ENCODE measurements around the gene PDSS2. TPM values are rescaled to one million over a fixed set of nuclear protein-coding genes. Genes with fewer than 3 reads are reported as not detected.
"Not testable (repeated sequence)": the region's sequence is repeated elsewhere in the genome, so short reads cannot be mapped to it uniquely, and the experiment has no call there.

The PDSS2 gene
- polyA plus RNA-seq, 2 donors: 3.6 to 7.3 TPM

GRCh38 chr6:107118540-107118939, 340.8 kb downstream of the PDSS2 start:
- H3K27me3 ChIP-seq (ENCODE audit: control insufficient read depth in 1 of 2, insufficient read depth in 2 of 2, low read length in 2 of 2); H3K27ac ChIP-seq (ENCODE audit: low read depth in 2 of 2, low read length in 1 of 2); H3K4me1 ChIP-seq (ENCODE audit: control insufficient read depth in 2 of 2, insufficient read depth in 2 of 2, low read length in 1 of 2); H3K9me3 ChIP-seq (ENCODE audit: control insufficient read depth in 2 of 2, insufficient read depth in 1 of 2, low read depth in 1 of 2, low read length in 1 of 2); H3K4me3 ChIP-seq (ENCODE audit: low read depth in 1 of 2, low read length in 2 of 2); H3K36me3 ChIP-seq (ENCODE audit: control insufficient read depth in 2 of 2, insufficient read depth in 2 of 2, low read length in 1 of 2): not testable (repeated sequence)
- 90 to 93% methylated on average over 9 of the region's 9 CpGs for WGBS, 2 donors

- Histone ChIP-seq H3K36me3 (ENCODE audit: control insufficient read depth in 2 of 2, insufficient read depth in 2 of 2, low read length in 1 of 2) (no peaks in the 10 kb centered on the region), H3K4me3 (ENCODE audit: low read depth in 1 of 2, low read length in 2 of 2) (no peak overlapping the region), H3K4me1 (ENCODE audit: control insufficient read depth in 2 of 2, insufficient read depth in 2 of 2, low read length in 1 of 2) (no peaks in the 10 kb centered on the region), H3K27me3 (ENCODE audit: control insufficient read depth in 1 of 2, insufficient read depth in 2 of 2, low read length in 2 of 2) (no peaks in the 10 kb centered on the region), H3K9me3 (ENCODE audit: control insufficient read depth in 2 of 2, insufficient read depth in 1 of 2, low read depth in 1 of 2, low read length in 1 of 2) (no peaks in the 10 kb centered on the region), H3K27ac (ENCODE audit: low read depth in 2 of 2, low read length in 1 of 2) (no peak overlapping the region)
- 36 to 41% methylated on average over 7 of the region's 7 CpGs for WGBS, 2 donors
These were observed 342.4 kb downstream of the PDSS2 start for GRCh38 chr6:107116931-107117330.

GRCh38 chr6:107116328-107116892, 343.0 kb downstream of the PDSS2 start:
- no peaks in the 10 kb centered on the region for H3K36me3 ChIP-seq (ENCODE audit: control insufficient read depth in 2 of 2, insufficient read depth in 2 of 2, low read length in 1 of 2)
- H3K27me3 ChIP-seq (ENCODE audit: control insufficient read depth in 1 of 2, insufficient read depth in 2 of 2, low read length in 2 of 2): no peaks in the 10 kb centered on the region
- no peaks in the 10 kb centered on the region for H3K9me3 ChIP-seq (ENCODE audit: control insufficient read depth in 2 of 2, insufficient read depth in 1 of 2, low read depth in 1 of 2, low read length in 1 of 2)
- H3K4me3 ChIP-seq (ENCODE audit: low read depth in 1 of 2, low read length in 2 of 2): peak overlapping the region in 1 of 2 donors; percentile 80
- no peak overlapping the region for H3K27ac ChIP-seq (ENCODE audit: low read depth in 2 of 2, low read length in 1 of 2)
- 2% methylated on average over 15 of the region's 15 CpGs for WGBS, 2 donors
- H3K4me1 ChIP-seq (ENCODE audit: control insufficient read depth in 2 of 2, insufficient read depth in 2 of 2, low read length in 1 of 2): no peaks in the 10 kb centered on the region

- H3K27ac ChIP-seq (ENCODE audit: low read depth in 2 of 2, low read length in 1 of 2): no peak overlapping the region
- WGBS, 2 donors: 0 to 1% methylated on average over 39 to 45 of the region's 45 CpGs
These were observed 343.6 kb downstream of the PDSS2 start for GRCh38 chr6:107115695-107116327.

GRCh38 chr6:107114926-107115694, 344.3 kb downstream of the PDSS2 start, which contains the start of gene BEND3:
Gene BEND3, minus strand, starts transcription at chr6:107115515. Its CDS starts 16,230 bp downstream, at chr6:107099285.
- Histone ChIP-seq H3K4me3 (ENCODE audit: low read depth in 1 of 2, low read length in 2 of 2) (peak within 1 kb of the TSS; percentile 65 to 80), H3K9me3 (ENCODE audit: control insufficient read depth in 2 of 2, insufficient read depth in 1 of 2, low read depth in 1 of 2, low read length in 1 of 2) (no peaks in the 10 kb centered on the region), H3K27me3 (ENCODE audit: control insufficient read depth in 1 of 2, insufficient read depth in 2 of 2, low read length in 2 of 2) (no peaks in the 10 kb centered on the region), H3K4me1 (ENCODE audit: control insufficient read depth in 2 of 2, insufficient read depth in 2 of 2, low read length in 1 of 2) (no peaks in the 10 kb centered on the region), H3K36me3 (ENCODE audit: control insufficient read depth in 2 of 2, insufficient read depth in 2 of 2, low read length in 1 of 2) (no peaks in the 10 kb centered on the region), H3K27ac (ENCODE audit: low read depth in 2 of 2, low read length in 1 of 2) (peak within 1 kb of the TSS; percentile 34 to 76)
- 0% methylated on average over 25 to 109 of the region's 109 CpGs for WGBS, 2 donors

More at GRCh38 chr6:107115695-107116327, 343.6 kb downstream of the PDSS2 start:
- no peaks in the 10 kb centered on the region for H3K4me1 ChIP-seq (ENCODE audit: control insufficient read depth in 2 of 2, insufficient read depth in 2 of 2, low read length in 1 of 2)
- H3K27me3 ChIP-seq (ENCODE audit: control insufficient read depth in 1 of 2, insufficient read depth in 2 of 2, low read length in 2 of 2): no peaks in the 10 kb centered on the region
- H3K4me3 ChIP-seq (ENCODE audit: low read depth in 1 of 2, low read length in 2 of 2): peak overlapping the region; percentile 60 to 80
- H3K9me3 ChIP-seq (ENCODE audit: control insufficient read depth in 2 of 2, insufficient read depth in 1 of 2, low read depth in 1 of 2, low read length in 1 of 2): no peaks in the 10 kb centered on the region
- no peaks in the 10 kb centered on the region for H3K36me3 ChIP-seq (ENCODE audit: control insufficient read depth in 2 of 2, insufficient read depth in 2 of 2, low read length in 1 of 2)

- Histone ChIP-seq H3K27me3 (ENCODE audit: control insufficient read depth in 1 of 2, insufficient read depth in 2 of 2, low read length in 2 of 2) (no peaks in the 10 kb centered on the region), H3K27ac (ENCODE audit: low read depth in 2 of 2, low read length in 1 of 2) (peak overlapping the region; percentile 34 to 76), H3K36me3 (ENCODE audit: control insufficient read depth in 2 of 2, insufficient read depth in 2 of 2, low read length in 1 of 2) (no peaks in the 10 kb centered on the region), H3K9me3 (ENCODE audit: control insufficient read depth in 2 of 2, insufficient read depth in 1 of 2, low read depth in 1 of 2, low read length in 1 of 2) (no peaks in the 10 kb centered on the region), H3K4me1 (ENCODE audit: control insufficient read depth in 2 of 2, insufficient read depth in 2 of 2, low read length in 1 of 2) (no peaks in the 10 kb centered on the region), H3K4me3 (ENCODE audit: low read depth in 1 of 2, low read length in 2 of 2) (peak overlapping the region; percentile 65 to 80)
- 0 to 1% methylated on average over 68 to 116 of the region's 116 CpGs for WGBS, 2 donors
These were observed 345.0 kb downstream of the PDSS2 start for GRCh38 chr6:107114213-107114925.

- no peaks in the 10 kb centered on the region for H3K9me3 ChIP-seq (ENCODE audit: control insufficient read depth in 2 of 2, insufficient read depth in 1 of 2, low read depth in 1 of 2, low read length in 1 of 2)
- 74 to 81% methylated on average over 1 of the region's 1 CpG for WGBS, 2 donors
- no peaks in the 10 kb centered on the region for H3K4me1 ChIP-seq (ENCODE audit: control insufficient read depth in 2 of 2, insufficient read depth in 2 of 2, low read length in 1 of 2)
- no peak overlapping the region for H3K27ac ChIP-seq (ENCODE audit: low read depth in 2 of 2, low read length in 1 of 2)
- no peak overlapping the region for H3K4me3 ChIP-seq (ENCODE audit: low read depth in 1 of 2, low read length in 2 of 2)
- H3K27me3 ChIP-seq (ENCODE audit: control insufficient read depth in 1 of 2, insufficient read depth in 2 of 2, low read length in 2 of 2): no peaks in the 10 kb centered on the region
- H3K36me3 ChIP-seq (ENCODE audit: control insufficient read depth in 2 of 2, insufficient read depth in 2 of 2, low read length in 1 of 2): no peaks in the 10 kb centered on the region
These were observed 349.2 kb downstream of the PDSS2 start for GRCh38 chr6:107110200-107110599.

- no peak overlapping the region for H3K4me3 ChIP-seq (ENCODE audit: low read depth in 1 of 2, low read length in 2 of 2)
- no peak overlapping the region for H3K27ac ChIP-seq (ENCODE audit: low read depth in 2 of 2, low read length in 1 of 2)
- no peaks in the 10 kb centered on the region for H3K36me3 ChIP-seq (ENCODE audit: control insufficient read depth in 2 of 2, insufficient read depth in 2 of 2, low read length in 1 of 2)
- 92% methylated on average over 17 of the region's 17 CpGs for WGBS, 2 donors
- no peaks in the 10 kb centered on the region for H3K9me3 ChIP-seq (ENCODE audit: control insufficient read depth in 2 of 2, insufficient read depth in 1 of 2, low read depth in 1 of 2, low read length in 1 of 2)
- no peaks in the 10 kb centered on the region for H3K27me3 ChIP-seq (ENCODE audit: control insufficient read depth in 1 of 2, insufficient read depth in 2 of 2, low read length in 2 of 2)
- H3K4me1 ChIP-seq (ENCODE audit: control insufficient read depth in 2 of 2, insufficient read depth in 2 of 2, low read length in 1 of 2): no peaks in the 10 kb centered on the region
These were observed 351.0 kb downstream of the PDSS2 start for GRCh38 chr6:107108201-107108890.

GRCh38 chr6:107107791-107108190, 351.6 kb downstream of the PDSS2 start:
- no peaks in the 10 kb centered on the region for H3K36me3 ChIP-seq (ENCODE audit: control insufficient read depth in 2 of 2, insufficient read depth in 2 of 2, low read length in 1 of 2)
- H3K27me3 ChIP-seq (ENCODE audit: control insufficient read depth in 1 of 2, insufficient read depth in 2 of 2, low read length in 2 of 2): no peaks in the 10 kb centered on the region
- no peak overlapping the region for H3K4me3 ChIP-seq (ENCODE audit: low read depth in 1 of 2, low read length in 2 of 2)
- no peak overlapping the region for H3K27ac ChIP-seq (ENCODE audit: low read depth in 2 of 2, low read length in 1 of 2)
- no peaks in the 10 kb centered on the region for H3K9me3 ChIP-seq (ENCODE audit: control insufficient read depth in 2 of 2, insufficient read depth in 1 of 2, low read depth in 1 of 2, low read length in 1 of 2)
- no peaks in the 10 kb centered on the region for H3K4me1 ChIP-seq (ENCODE audit: control insufficient read depth in 2 of 2, insufficient read depth in 2 of 2, low read length in 1 of 2)
- WGBS, 2 donors: 89 to 92% methylated on average over 4 of the region's 4 CpGs
